Hepatocyte (in vitro differentiated cells): ENCODE measurements around the gene TRANK1.

Experiments used
- EZH2 ChIP-seq: fragments of 200-600 bp; sonication (generic); IDR thresholded peaks from 2 replicates; pipeline ENCODE4 v1.6.1; 2016; ENCODE audit warnings: antibody characterized with exemption, mild to moderate bottlenecking, borderline replicate concordance
- EZH2phosphoT487 ChIP-seq: fragments of 200-600 bp; sonication (generic); IDR thresholded peaks from one replicate; pipeline ENCODE4 v1.6.1; 2018; ENCODE audit warnings: antibody characterized with exemption, mild to moderate bottlenecking, low read depth, moderate library complexity; ENCODE audit not compliant: unreplicated experiment, severe bottlenecking
- TF ChIP-seq, protein P1 (sequence below): fragments of 200-600 bp; sonication (generic); IDR thresholded peaks from 2 replicates; pipeline ENCODE4 v1.5.1; 2016; ENCODE audit warnings: antibody characterized with exemption, mild to moderate bottlenecking; ENCODE audit not compliant: poor library complexity

GRCh38 chr3:36826240-36826639 is 118.6 kb downstream of the TRANK1 start:
- no peak for TF ChIP-seq EZH2
- TF ChIP-seq, protein P1, sequence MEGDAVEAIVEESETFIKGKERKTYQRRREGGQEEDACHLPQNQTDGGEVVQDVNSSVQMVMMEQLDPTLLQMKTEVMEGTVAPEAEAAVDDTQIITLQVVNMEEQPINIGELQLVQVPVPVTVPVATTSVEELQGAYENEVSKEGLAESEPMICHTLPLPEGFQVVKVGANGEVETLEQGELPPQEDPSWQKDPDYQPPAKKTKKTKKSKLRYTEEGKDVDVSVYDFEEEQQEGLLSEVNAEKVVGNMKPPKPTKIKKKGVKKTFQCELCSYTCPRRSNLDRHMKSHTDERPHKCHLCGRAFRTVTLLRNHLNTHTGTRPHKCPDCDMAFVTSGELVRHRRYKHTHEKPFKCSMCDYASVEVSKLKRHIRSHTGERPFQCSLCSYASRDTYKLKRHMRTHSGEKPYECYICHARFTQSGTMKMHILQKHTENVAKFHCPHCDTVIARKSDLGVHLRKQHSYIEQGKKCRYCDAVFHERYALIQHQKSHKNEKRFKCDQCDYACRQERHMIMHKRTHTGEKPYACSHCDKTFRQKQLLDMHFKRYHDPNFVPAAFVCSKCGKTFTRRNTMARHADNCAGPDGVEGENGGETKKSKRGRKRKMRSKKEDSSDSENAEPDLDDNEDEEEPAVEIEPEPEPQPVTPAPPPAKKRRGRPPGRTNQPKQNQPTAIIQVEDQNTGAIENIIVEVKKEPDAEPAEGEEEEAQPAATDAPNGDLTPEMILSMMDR, result no peak
- no peak for TF ChIP-seq EZH2phosphoT487
